Upper lobe of right lung (tissue), 1 donor: ENCODE results near the gene ZFX. TPM values are rescaled to one million over a fixed set of nuclear protein-coding genes. Genes with fewer than 3 reads are reported as not detected.
A peak's percentile ranks its signal among the peaks of the same experiment; 100 is the strongest.

ENCODE experiments used
- ATAC-seq: fragments of 200-7000 bp; cut with Tn5 transposase; one replicate; pipeline ENCODE4 v1.9.1; 2020; ENCODE audit warnings: mild to moderate bottlenecking, moderate library complexity
- DNase-seq: peaks from one replicate; pipeline ENCODE4 v3.0.0-alpha.2; 2020
- H3K27ac ChIP-seq: fragments of 200-600 bp; one replicate; pipeline ENCODE4 v1.8.0; 2022
- H3K27me3 ChIP-seq: fragments of 200-600 bp; one replicate; pipeline ENCODE4 v1.8.0; 2022; ENCODE audit warnings: mild to moderate bottlenecking
- H3K36me3 ChIP-seq: fragments of 200-600 bp; one replicate; pipeline ENCODE4 v1.8.0; 2022
- H3K4me1 ChIP-seq: fragments of 200-600 bp; one replicate; pipeline ENCODE4 v1.8.0; 2022
- H3K4me3 ChIP-seq: fragments of 200-600 bp; one replicate; pipeline ENCODE4 v1.8.0; 2022; ENCODE audit warnings: mild to moderate bottlenecking
- H3K9me3 ChIP-seq: fragments of 200-600 bp; one replicate; pipeline ENCODE4 v1.8.0; 2022
- CTCF ChIP-seq: fragments of 200-600 bp; IDR thresholded peaks from one replicate; pipeline ENCODE4 v1.8.0; 2022; ENCODE audit warnings: antibody characterized with exemption
- intact Hi-C: fragments of 100-400 bp; cut with DNase I; formaldehyde crosslinking; loops from one replicate; pipeline ENCODE4 v1.11.0; 2022
- total RNA-seq: library from RNA; stranded (reverse); fragmentation: NEBNext Ultra II Directional; extraction: Animal tissue kit (Norgen Biotek cat#: 25700); gene quantifications from one replicate; pipeline ENCODE4 v1.2.1, GENCODE V29; 2021
- donor health status: DM: no; HTN: yes; CAD: no; lungs with severe emphysema.

The ZFX gene
- total RNA-seq, 1 donor from 2014 or later = 41.5 TPM

GRCh38 chrX:24144528-24144927, 5.0 kb upstream of the ZFX start:
- intact Hi-C loops = no loop called here
- no peaks in the 10 kb centered on the region for H3K27me3 ChIP-seq
- no peaks in the 10 kb centered on the region for H3K36me3 ChIP-seq
- no peak for TF ChIP-seq CTCF
- DNase-seq (no peak), ATAC-seq (no peak)
- peaks cover 18% of the 10 kb centered on the region for H3K4me1 ChIP-seq
- no peaks in the 10 kb centered on the region for H3K9me3 ChIP-seq
- no peak overlapping the region for H3K4me3 ChIP-seq
- H3K27ac ChIP-seq = no peak overlapping the region

DNA sequence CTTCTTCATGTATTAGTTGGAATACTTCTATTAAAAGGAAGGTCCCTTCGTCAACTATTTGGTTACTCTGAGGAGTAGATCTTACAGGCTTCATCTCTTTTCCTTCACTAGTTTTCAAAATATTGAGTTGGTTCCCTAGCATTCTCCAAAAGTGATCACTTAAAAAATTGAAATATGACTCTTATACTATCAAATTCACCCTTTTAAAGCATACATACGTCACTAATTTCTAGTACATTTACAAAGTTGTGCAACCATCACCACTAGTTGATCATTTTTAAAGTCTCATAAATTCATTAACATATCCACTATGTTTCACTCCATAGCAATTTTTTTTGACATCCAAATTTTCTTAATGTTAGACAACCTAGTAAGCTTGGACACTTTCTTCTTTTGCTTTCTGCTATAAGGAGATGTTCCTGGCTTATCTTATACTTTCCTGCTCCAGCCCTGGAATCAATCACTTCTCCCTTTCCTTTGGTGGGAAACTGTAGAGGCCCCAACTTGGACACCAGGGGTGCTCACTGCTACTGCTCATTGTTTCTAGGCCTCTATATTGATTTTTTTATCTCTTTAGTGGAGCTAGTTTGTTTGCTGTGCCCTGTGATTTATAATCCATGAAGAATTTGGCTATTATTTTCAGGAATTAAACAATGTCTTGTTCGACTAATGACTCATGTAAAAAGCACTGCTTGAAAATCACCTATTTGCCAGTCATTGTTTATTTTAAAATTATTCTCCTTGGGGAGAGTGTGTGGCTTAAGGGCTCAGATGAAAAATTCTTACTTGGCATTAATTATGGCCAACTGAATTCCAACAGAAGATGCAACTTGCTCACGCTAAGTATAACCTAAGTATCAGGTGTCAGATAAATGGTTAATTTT, 4.0 kb upstream of the ZFX start:
- no peak for TF ChIP-seq CTCF
- Histone ChIP-seq H3K27ac (peak overlapping the region; percentile 63), H3K9me3 (no peaks in the 10 kb centered on the region), H3K4me1 (peaks cover 18% of the 10 kb centered on the region), H3K36me3 (no peaks in the 10 kb centered on the region), H3K27me3 (no peaks in the 10 kb centered on the region), H3K4me3 (no peak overlapping the region)
- ATAC-seq (no peak), DNase-seq (no peak)
- intact Hi-C loops = no loop called here

- ATAC-seq (no peak), DNase-seq (no peak)
- Histone ChIP-seq H3K27me3 (no peaks in the 10 kb centered on the region), H3K27ac (peak overlapping the region; percentile 63), H3K36me3 (no peaks in the 10 kb centered on the region), H3K4me3 (peak overlapping the region; percentile 10), H3K4me1 (peaks cover 18% of the 10 kb centered on the region), H3K9me3 (no peaks in the 10 kb centered on the region)
- no peak for TF ChIP-seq CTCF
- intact Hi-C loops = no loop called here
Measured at GRCh38 chrX:24146283-24146949, 3.1 kb upstream of the ZFX start.

- no peak for DNase-seq
- Histone ChIP-seq H3K9me3 (no peaks in the 10 kb centered on the region), H3K27me3 (no peaks in the 10 kb centered on the region), H3K36me3 (no peaks in the 10 kb centered on the region), H3K27ac (peak overlapping the region; percentile 63), H3K4me1 (peaks cover 18% of the 10 kb centered on the region), H3K4me3 (no peak overlapping the region)
- TF ChIP-seq CTCF = no peak
- no peak for ATAC-seq
- intact Hi-C loops = no loop called here
Measured at GRCh38 chrX:24147165-24147564, 2.4 kb upstream of the ZFX start.

DNA sequence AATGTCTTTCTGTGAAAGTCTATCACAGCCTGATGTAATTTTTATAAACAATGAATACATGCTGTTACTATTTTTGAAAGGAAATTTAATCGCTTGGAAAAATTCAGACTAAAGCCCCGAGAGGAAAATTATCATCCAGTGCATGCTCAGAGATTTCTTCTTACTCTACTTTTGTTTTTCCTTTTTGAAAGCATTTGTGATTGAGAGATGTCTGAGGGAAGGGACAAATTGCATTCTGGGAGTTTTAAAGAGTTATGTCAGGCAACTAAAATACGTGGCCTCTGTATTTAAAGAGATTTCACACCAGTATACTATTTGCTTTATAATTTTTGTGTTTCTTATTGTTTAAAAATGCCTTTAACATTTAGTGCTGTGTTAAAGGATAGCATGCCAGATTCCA, 1.4 kb upstream of the ZFX start:
- no peaks in the 10 kb centered on the region for H3K27me3 ChIP-seq
- no peaks in the 10 kb centered on the region for H3K36me3 ChIP-seq
- intact Hi-C loops = no loop called here
- H3K9me3 ChIP-seq = no peaks in the 10 kb centered on the region
- peak overlapping the region; percentile 48 for H3K4me3 ChIP-seq
- H3K4me1 ChIP-seq = peaks cover 27% of the 10 kb centered on the region
- no peak for TF ChIP-seq CTCF
- H3K27ac ChIP-seq = peak overlapping the region; percentile 95
- ATAC-seq (no peak), DNase-seq (no peak)
